Thyroid gland (tissue), 4 donors: Measurements from ENCODE around the gene THAP4. TPM values are rescaled to one million over a fixed set of nuclear protein-coding genes. Genes with fewer than 3 reads are reported as not detected.

Experiments
- DNase-seq, 2 donors: peaks; one replicate each; pipeline ENCODE4 v3.0.0-alpha.2; 2019
- H3K27ac ChIP-seq, 3 donors: fragments of 200-600 bp; sonication (generic); 1 replicate in 2 of 3; 2 replicates in 1 of 3; pipeline ENCODE4 v1.5.1; 2016 to 2019; ENCODE audit warnings: mild to moderate bottlenecking in 1 of 3, moderate library complexity in 1 of 3
- H3K27me3 ChIP-seq: fragments of 200-600 bp; sonication (generic); one replicate; pipeline ENCODE4 v1.5.1; 2019
- H3K36me3 ChIP-seq, 2 donors: fragments of 200-600 bp; sonication (generic); one replicate each; pipeline ENCODE4 v1.5.1; 2016 to 2019
- H3K4me1 ChIP-seq, 2 donors: fragments of 200-600 bp; sonication (generic); one replicate each; pipeline ENCODE4 v1.5.1; 2017 to 2019
- H3K4me3 ChIP-seq, 3 donors: fragments of 200-600 bp; sonication (generic); replicated peaks in 1 of 3; 1 replicate in 2 of 3; 2 replicates in 1 of 3; pipeline ENCODE4 v1.5.1; 2016; ENCODE audit warnings: mild to moderate bottlenecking in 1 of 3
- H3K9me3 ChIP-seq: fragments of 200-600 bp; sonication (generic); one replicate; pipeline ENCODE4 v1.5.1; 2017
- CTCF ChIP-seq, 6 experiments: fragments of 200-600 bp in 3 of 6; fragments of 450-650 bp in 3 of 6; sonication (generic) in 3 of 6; IDR thresholded peaks; one replicate each; pipeline ENCODE4 v1.5.1; 2016 to 2019; ENCODE audit warnings: antibody characterized with exemption in 6 of 6, mild to moderate bottlenecking in 2 of 6, inconsistent platforms in 1 of 6, moderate library complexity in 1 of 6
- POLR2A ChIP-seq, 2 donors: fragments of 450-650 bp; IDR thresholded peaks; one replicate each; pipeline ENCODE4 v1.6.1; 2017; ENCODE audit warnings: antibody characterized with exemption in 2 of 2, mild to moderate bottlenecking in 2 of 2, moderate library complexity in 1 of 2
- WGBS, 2 donors: methylation state at CpG; one replicate each; pipeline ENCODE4 v1.1.5; 2017; 5-methylcytosine and 5-hydroxymethylcytosine counted together
- intact Hi-C: fragments of 100-400 bp; cut with DNase I; formaldehyde crosslinking; loops from one replicate; pipeline ENCODE4 v1.15.1; 2023
- total RNA-seq, 4 donors: library from RNA; depleted of rRNA; stranded (reverse); fragments of >200 nt; gene quantifications; one replicate each; pipeline ENCODE4 v1.2.3, GENCODE V29; 2016

The THAP4 gene
- total RNA-seq, 4 donors from 2014 or later = 42.9 to 53.6 (median 46.2) TPM

DNA sequence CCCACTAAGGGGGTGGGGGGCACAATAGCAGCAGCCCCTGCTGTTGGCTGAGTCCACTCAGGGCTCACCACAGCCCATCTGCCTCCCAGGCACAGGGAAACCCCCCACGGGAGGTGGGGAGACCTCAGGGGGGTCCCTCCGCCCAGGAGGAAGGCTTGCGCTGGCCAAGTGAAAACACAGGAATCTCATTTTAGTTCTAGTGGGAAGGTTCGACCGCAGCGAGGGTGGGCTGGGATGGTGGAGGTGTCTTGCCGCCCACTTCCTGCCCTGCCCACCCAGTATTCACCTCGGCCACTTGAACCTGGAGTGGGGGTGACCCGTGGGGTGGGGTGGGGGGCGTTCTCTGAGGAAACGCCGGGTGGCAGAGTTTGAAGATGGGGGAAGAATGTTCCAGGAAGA, 85.4 kb downstream of the THAP4 start:
- no peak for DNase-seq
- no peak overlapping the region for H3K27ac ChIP-seq

GRCh38 chr2:241550616-241551580, 86.1 kb downstream of the THAP4 start:
- Histone ChIP-seq H3K9me3 (no peaks in the 10 kb centered on the region), H3K27ac (no peak overlapping the region), H3K4me1 (peaks cover 7 to 10% of the 10 kb centered on the region in 2 donors), H3K27me3 (no peaks in the 10 kb centered on the region), H3K36me3 (no peaks in the 10 kb centered on the region), H3K4me3 (no peak overlapping the region)
- intact Hi-C loops = no loop called here
- DNase-seq = no peak
- TF ChIP-seq POLR2A (IDR thresholded peaks at IDR 0.05) (no peak), CTCF (IDR thresholded peaks at IDR 0.05) (no peak)
- WGBS, 2 donors = 64 to 74% methylated on average over 17 of the region's 21 CpGs

More for the DNA sequence above, 85.4 kb downstream of the THAP4 start:
- H3K27me3 ChIP-seq = no peaks in the 10 kb centered on the region
- H3K9me3 ChIP-seq = no peaks in the 10 kb centered on the region
- H3K36me3 ChIP-seq = no peaks in the 10 kb centered on the region
- intact Hi-C loops = no loop called here
- 72 to 75% methylated on average over 11 of the region's 12 CpGs for WGBS, 2 donors
- H3K4me3 ChIP-seq = no peak overlapping the region
- TF ChIP-seq POLR2A (IDR thresholded peaks at IDR 0.05) (no peak), CTCF (IDR thresholded peaks at IDR 0.05) (no peak)
- peaks cover 7 to 10% of the 10 kb centered on the region in 2 donors for H3K4me1 ChIP-seq

DNA sequence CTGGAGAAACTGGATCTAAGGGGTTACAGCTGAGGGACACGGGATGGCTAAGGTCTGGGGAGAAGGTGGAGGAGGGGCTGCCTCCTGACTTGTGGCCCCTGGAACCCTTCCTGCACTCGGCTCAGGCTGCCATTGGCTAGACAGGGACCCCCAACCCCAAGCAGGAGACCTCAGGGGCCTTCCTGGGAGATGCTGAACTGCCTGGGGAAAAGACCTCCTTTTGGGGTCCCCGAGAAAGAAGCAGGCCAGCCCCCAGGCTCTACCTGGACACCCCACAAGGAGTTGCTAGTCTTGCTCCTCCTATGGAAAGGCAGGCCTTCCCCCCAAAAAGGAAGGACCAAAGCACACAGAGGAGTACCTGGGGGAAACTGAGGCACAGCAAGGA, 88.5 kb downstream of the THAP4 start:
- no peaks in the 10 kb centered on the region for H3K27me3 ChIP-seq
- H3K36me3 ChIP-seq = no peaks in the 10 kb centered on the region
- intact Hi-C loops = no loop called here
- H3K4me3 ChIP-seq = no peak overlapping the region
- no peak for DNase-seq
- TF ChIP-seq CTCF (IDR thresholded peaks at IDR 0.05) (no peak), POLR2A (IDR thresholded peaks at IDR 0.05) (no peak)
- H3K9me3 ChIP-seq = no peaks in the 10 kb centered on the region
- 69 to 83% methylated on average over 2 of the region's 3 CpGs for WGBS, 2 donors
- peaks cover 7 to 10% of the 10 kb centered on the region in 2 donors for H3K4me1 ChIP-seq
- H3K27ac ChIP-seq = no peak overlapping the region

DNA sequence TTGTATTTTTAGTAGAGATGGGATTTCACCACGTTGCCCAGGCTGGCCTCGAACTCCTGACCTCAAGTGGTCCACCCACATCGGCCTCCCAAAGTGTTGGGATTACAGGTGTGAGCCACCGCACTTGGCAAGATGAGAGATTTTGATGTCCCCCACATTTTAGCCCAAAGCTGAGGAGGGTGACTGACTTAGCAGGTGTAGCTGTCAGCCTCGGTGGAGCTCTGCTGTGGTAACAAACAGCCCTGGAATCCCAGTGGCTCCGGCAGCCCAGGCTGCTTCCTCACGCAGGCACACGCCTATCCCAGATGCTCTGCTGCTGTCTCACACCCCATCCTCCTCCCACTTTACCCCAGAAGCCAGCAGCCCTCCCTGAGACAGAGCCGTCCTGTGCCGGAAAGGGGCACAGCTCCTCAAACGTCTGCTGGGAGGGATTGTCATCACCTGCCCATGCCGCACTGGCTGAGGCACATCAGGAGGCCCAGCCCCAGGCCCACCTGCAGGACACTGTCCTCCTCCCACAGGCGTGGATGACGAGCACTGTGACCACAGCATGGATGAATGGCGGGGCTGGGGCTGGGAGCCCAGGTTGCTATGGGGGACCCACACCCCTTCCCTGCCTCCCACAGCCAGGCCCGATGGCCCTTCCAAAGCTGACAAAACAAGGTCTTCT, 89.0 kb downstream of the THAP4 start:
- 92 to 96% methylated on average over 12 of the region's 16 CpGs for WGBS, 2 donors
- no peak overlapping the region for H3K4me3 ChIP-seq
- H3K9me3 ChIP-seq = no peaks in the 10 kb centered on the region
- DNase-seq = no peak
- no peaks in the 10 kb centered on the region for H3K36me3 ChIP-seq
- H3K27me3 ChIP-seq = no peaks in the 10 kb centered on the region
- peaks cover 7 to 10% of the 10 kb centered on the region in 2 donors for H3K4me1 ChIP-seq
- TF ChIP-seq CTCF (IDR thresholded peaks at IDR 0.05) (no peak), POLR2A (IDR thresholded peaks at IDR 0.05) (no peak)
- H3K27ac ChIP-seq = no peak overlapping the region
- intact Hi-C loops = no loop called here
